Activated T-cell treated with anti-CD3 and anti-CD28 coated beads, Interleukin-2, amount 50 U/mL, for 1 hour (primary cell): ENCODE measurements around the gene IDH3A.

Experiments
- DNase-seq: peaks from one replicate; pipeline ENCODE4 v3.0.0-alpha.2; 2020

IDH3A gene

GRCh38 chr15:78149068-78149804 lies at the start of gene IDH3A:
TSS of gene IDH3A (plus strand) at chr15:78149362. CDS start at chr15:78149404, 42 bp downstream.
- peak; percentile 99 for DNase-seq

- DNase-seq = no peak
These were observed 48.3 kb upstream of the IDH3A start for GRCh38 chr15:78100886-78101285.

- DNase-seq = no peak
These were observed 47.6 kb upstream of the IDH3A start for GRCh38 chr15:78101423-78102105.

- DNase-seq = no peak
These were observed 47.0 kb upstream of the IDH3A start for GRCh38 chr15:78102211-78102610.

- DNase-seq = no peak
These were observed 46.4 kb upstream of the IDH3A start for GRCh38 chr15:78102741-78103140.

GRCh38 chr15:78103406-78104118 lies 45.6 kb upstream of the IDH3A start:
- peak; percentile 48 for DNase-seq

- no peak for DNase-seq
These were observed 45.1 kb upstream of the IDH3A start for GRCh38 chr15:78104119-78104479.

- DNase-seq = no peak
These were observed 44.3 kb upstream of the IDH3A start for GRCh38 chr15:78104566-78105475.

- no peak for DNase-seq
These were observed 43.5 kb upstream of the IDH3A start for GRCh38 chr15:78105476-78106241.

- no peak for DNase-seq
These were observed 41.7 kb upstream of the IDH3A start for GRCh38 chr15:78107471-78107870.

GRCh38 chr15:78108300-78109084 lies 40.7 kb upstream of the IDH3A start:
- peak; percentile 85 for DNase-seq

GRCh38 chr15:78109156-78109555 lies 40.0 kb upstream of the IDH3A start:
- DNase-seq = no peak

GRCh38 chr15:78110096-78110495 lies 39.1 kb upstream of the IDH3A start:
- DNase-seq = no peak

- no peak for DNase-seq
These were observed 38.2 kb upstream of the IDH3A start for GRCh38 chr15:78110916-78111475.

GRCh38 chr15:78111788-78112187 lies 37.4 kb upstream of the IDH3A start:
- DNase-seq = no peak

GRCh38 chr15:78112551-78112950 lies 36.6 kb upstream of the IDH3A start:
- no peak for DNase-seq

GRCh38 chr15:78120523-78120922 lies 28.6 kb upstream of the IDH3A start:
- no peak for DNase-seq

GRCh38 chr15:78125267-78125666 lies 23.9 kb upstream of the IDH3A start:
- no peak for DNase-seq

GRCh38 chr15:78127882-78128281 lies 21.3 kb upstream of the IDH3A start:
- no peak for DNase-seq

- no peak for DNase-seq
These were observed 19.9 kb upstream of the IDH3A start for GRCh38 chr15:78129077-78129750.
